Measurements from ENCODE around the gene PPP1R2C. TPM values are rescaled to one million over a fixed set of nuclear protein-coding genes. Genes with fewer than 3 reads are reported as not detected.

Gene PPP1R2C
- total RNA-seq = not detected

DNA sequence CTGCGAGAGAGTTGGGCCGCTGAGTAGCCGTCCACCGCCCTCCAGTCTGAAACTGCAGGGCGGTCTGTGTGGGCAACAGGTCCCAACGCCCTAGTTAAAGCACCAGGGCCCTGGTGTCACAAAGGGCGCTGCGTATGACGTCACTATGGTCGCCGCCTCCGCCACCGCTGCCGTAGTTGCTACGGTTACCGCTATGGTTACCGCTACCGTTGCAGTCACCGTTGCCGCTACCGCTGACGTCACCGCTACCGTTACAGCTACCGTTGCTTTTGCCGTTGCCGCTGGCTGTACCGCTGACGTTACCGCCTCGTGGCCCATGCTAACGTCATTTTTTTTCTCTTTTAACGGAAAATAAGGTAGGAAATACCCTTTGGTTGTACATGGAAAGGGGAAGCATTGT is at the start of gene PPP1R2C:
PPP1R2C (minus strand) TSS at position 68 of the 400 bp plus-strand sequence. CDS start 84 bp downstream, outside the sequence.
- TF ChIP-seq, protein P1, sequence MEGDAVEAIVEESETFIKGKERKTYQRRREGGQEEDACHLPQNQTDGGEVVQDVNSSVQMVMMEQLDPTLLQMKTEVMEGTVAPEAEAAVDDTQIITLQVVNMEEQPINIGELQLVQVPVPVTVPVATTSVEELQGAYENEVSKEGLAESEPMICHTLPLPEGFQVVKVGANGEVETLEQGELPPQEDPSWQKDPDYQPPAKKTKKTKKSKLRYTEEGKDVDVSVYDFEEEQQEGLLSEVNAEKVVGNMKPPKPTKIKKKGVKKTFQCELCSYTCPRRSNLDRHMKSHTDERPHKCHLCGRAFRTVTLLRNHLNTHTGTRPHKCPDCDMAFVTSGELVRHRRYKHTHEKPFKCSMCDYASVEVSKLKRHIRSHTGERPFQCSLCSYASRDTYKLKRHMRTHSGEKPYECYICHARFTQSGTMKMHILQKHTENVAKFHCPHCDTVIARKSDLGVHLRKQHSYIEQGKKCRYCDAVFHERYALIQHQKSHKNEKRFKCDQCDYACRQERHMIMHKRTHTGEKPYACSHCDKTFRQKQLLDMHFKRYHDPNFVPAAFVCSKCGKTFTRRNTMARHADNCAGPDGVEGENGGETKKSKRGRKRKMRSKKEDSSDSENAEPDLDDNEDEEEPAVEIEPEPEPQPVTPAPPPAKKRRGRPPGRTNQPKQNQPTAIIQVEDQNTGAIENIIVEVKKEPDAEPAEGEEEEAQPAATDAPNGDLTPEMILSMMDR (IDR thresholded peaks at IDR 0.05) = no peak
- TF ChIP-seq POLR2A (IDR thresholded peaks at IDR 0.05) = no peak
- DNase-seq (ENCODE audit: low spot score in 2 of 2) = no peak
- H3K4me3 ChIP-seq (ENCODE audit: low read depth, poor library complexity, severe bottlenecking) = no peak within 1 kb of the TSS
- WGBS, 2 donors = 63 to 98% methylated on average over 26 to 33 of the region's 33 CpGs
- intact Hi-C loops (cut with DNase I; ENCODE audit: low total_unique reads) = no loop called here

DNA sequence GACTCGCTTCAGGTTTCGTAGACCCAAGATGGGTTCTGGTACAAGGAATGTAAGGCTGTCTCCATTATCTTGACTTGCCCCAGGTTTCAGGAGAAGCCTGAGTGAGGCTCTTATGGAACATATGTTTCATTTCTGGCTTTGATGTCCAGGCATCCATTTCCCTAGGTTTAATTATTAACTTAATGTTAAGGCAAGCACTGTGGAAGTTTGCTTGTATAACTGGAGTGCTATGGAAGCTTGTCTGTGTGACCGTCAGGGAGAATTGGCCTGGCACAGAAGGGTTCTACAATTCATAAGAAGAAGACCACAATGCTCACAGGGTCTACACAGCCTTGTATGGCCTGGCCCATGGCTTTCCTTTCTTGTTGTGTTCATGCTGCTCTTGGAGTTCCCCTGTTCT is 47.2 kb upstream of the PPP1R2C start:
- no peak for DNase-seq (ENCODE audit: low spot score in 2 of 2)
- 87 to 94% methylated on average over 3 of the region's 3 CpGs for WGBS, 2 donors
- TF ChIP-seq, protein P1 (IDR thresholded peaks at IDR 0.05) = no peak
- no peak for TF ChIP-seq POLR2A (IDR thresholded peaks at IDR 0.05)
- intact Hi-C loops (cut with DNase I; ENCODE audit: low total_unique reads) = no loop called here
- H3K4me3 ChIP-seq (ENCODE audit: low read depth, poor library complexity, severe bottlenecking) = no peak overlapping the region

DNA sequence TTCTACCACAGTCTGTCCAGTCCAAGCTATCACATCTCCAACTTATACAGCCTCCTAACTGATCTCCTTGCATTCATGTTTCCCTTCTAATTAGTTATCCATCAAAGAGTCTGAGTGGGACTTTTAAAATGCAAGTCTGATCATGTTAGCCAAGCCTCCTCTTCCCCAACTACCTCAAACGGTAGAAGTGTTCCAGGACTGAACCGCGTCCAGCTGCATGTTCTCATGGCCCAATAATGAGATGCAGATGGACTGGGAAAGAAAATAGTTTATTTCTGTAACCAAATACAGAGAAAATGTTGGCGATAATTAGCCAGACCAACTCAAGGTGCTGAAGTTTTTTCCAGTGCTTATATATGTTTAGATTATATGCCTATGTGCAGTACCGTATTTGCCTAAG is 46.6 kb upstream of the PPP1R2C start:
- WGBS, 2 donors = 60 to 67% methylated on average over 5 of the region's 5 CpGs
- no peak for DNase-seq (ENCODE audit: low spot score in 2 of 2)
- no peak for TF ChIP-seq POLR2A (IDR thresholded peaks at IDR 0.05)
- TF ChIP-seq, protein P1 (IDR thresholded peaks at IDR 0.05) = no peak
- H3K4me3 ChIP-seq (ENCODE audit: low read depth, poor library complexity, severe bottlenecking) = no peak overlapping the region
- intact Hi-C loops (cut with DNase I; ENCODE audit: low total_unique reads) = no loop called here

DNA sequence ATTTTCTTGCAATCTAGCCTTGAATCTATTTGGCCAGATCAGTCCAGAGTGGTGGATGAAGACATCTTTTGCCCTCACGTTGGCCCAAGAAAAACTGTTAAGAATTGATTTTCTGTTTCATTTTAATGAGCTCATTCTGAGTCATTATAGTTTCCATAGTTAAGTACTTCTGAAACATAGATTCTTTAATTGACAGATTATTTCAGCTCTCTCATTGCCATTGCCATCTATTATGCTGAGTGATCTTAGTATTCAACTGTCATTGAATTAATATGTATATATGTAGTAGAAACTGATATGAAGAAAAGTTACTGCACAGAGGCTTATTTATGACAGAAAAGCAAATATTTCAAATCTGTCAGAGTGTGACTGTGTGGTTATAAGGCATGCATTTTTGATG is 45.5 kb upstream of the PPP1R2C start:
- no peak overlapping the region for H3K4me3 ChIP-seq (ENCODE audit: low read depth, poor library complexity, severe bottlenecking)
- 49 to 52% methylated on average over 1 of the region's 1 CpG for WGBS, 2 donors
- no peak for TF ChIP-seq POLR2A (IDR thresholded peaks at IDR 0.05)
- TF ChIP-seq, protein P1 (IDR thresholded peaks at IDR 0.05) = no peak
- no peak for DNase-seq (ENCODE audit: low spot score in 2 of 2)
- intact Hi-C loops (cut with DNase I; ENCODE audit: low total_unique reads) = no loop called here

DNA sequence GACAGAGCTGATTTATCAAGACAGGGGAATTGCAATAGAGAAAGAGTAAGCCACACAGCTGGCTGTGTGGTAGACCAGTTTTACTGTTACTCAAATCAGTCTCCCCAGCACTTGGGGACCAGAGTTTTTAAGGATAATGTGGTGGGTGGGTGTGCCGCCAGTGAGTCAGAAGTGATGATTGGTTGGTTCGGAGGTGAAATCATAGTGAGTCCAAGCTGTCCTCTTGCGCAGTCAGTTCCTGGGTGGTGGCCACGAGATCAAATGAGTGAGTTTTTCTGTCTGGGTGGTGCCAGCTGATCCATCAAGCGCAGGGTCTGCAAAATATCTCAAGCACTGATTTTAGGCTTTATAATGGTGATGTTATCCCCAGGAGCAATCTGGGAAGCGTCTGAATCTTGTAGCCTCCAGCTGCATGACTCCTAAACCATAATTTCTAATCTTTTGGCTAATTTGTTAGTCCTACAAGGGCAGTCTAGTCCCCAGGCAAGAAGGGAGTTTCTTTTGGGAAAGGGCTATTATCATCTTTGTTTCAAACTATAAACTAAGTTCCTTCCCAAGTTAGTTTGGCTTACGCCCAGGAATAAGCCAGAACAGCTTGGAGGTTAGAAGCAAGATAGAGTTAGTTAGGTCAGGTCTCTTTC is 44.0 kb upstream of the PPP1R2C start:
- no peak for TF ChIP-seq POLR2A (IDR thresholded peaks at IDR 0.05)
- TF ChIP-seq, protein P1 (IDR thresholded peaks at IDR 0.05) = no peak
- 78 to 80% methylated on average over 7 of the region's 7 CpGs for WGBS, 2 donors

More for the DNA sequence above, 44.0 kb upstream of the PPP1R2C start:
- intact Hi-C loops (cut with DNase I; ENCODE audit: low total_unique reads) = no loop called here
- no peak overlapping the region for H3K4me3 ChIP-seq (ENCODE audit: low read depth, poor library complexity, severe bottlenecking)
- no peak for DNase-seq (ENCODE audit: low spot score in 2 of 2)

All from lower leg skin (tissue), 4 donors.